HCT116 (cell line): Measurements from ENCODE around the gene TELO2.
A peak's percentile ranks its signal among the peaks of the same experiment; 100 is the strongest.

Experiments
- EGR1 ChIP-seq: IDR thresholded peaks from 2 replicates; pipeline ENCODE4 v1.6.1; 2012; ENCODE audit warnings: low read depth
- EZH2 ChIP-seq: fragments of 200-600 bp; sonication (generic); IDR thresholded peaks from 2 replicates; pipeline ENCODE4 v1.6.1; 2017; ENCODE audit warnings: antibody characterized with exemption, mixed run types
- POLR2A ChIP-seq: IDR thresholded peaks from 2 replicates; pipeline ENCODE4 v1.7.0; 2011; ENCODE audit warnings: borderline replicate concordance; ENCODE audit not compliant: insufficient read depth, insufficient read length; ENCODE audit errors: extremely low read depth
- POLR2AphosphoS5 ChIP-seq: IDR thresholded peaks from 2 replicates; pipeline ENCODE4 v1.6.1; 2011; ENCODE audit warnings: mild to moderate bottlenecking, low read depth, low read length, moderate library complexity
- RAD21 ChIP-seq: IDR thresholded peaks from 2 replicates; pipeline ENCODE4 v1.6.1; 2012; ENCODE audit warnings: low read depth, mild to moderate bottlenecking
- SP1 ChIP-seq: IDR thresholded peaks from 2 replicates; pipeline ENCODE4 v1.6.1; 2012; ENCODE audit warnings: low read depth
- ZNF274 ChIP-seq: fragments of 200-500 bp; sonication (Bioruptor generic); IDR thresholded peaks from 2 replicates; pipeline ENCODE4 v1.6.1; 2014; ENCODE audit warnings: mild to moderate bottlenecking, low read depth, low read length, inconsistent platforms
- TF ChIP-seq, protein P1 (sequence below), 3 experiments: fragments of 200-600 bp in 1 of 3; sonication (generic) in 1 of 3; IDR thresholded peaks in 2 of 3; conservative IDR thresholded peaks in 1 of 3; 2 replicates each; pipeline ENCODE4 v1.5.1; 2012 to 2017; ENCODE audit warnings: low read depth in 2 of 3, low read length in 2 of 3, antibody characterized with exemption in 1 of 3, borderline replicate concordance in 1 of 3, control low read depth in 1 of 3, mild to moderate bottlenecking in 1 of 3, mixed read lengths in 1 of 3, mixed run types in 1 of 3, moderate library complexity in 1 of 3; ENCODE audit not compliant: insufficient read depth in 1 of 3
- TF ChIP-seq, protein P2 (sequence below): IDR thresholded peaks from 2 replicates; pipeline ENCODE4 v1.6.1; 2011; ENCODE audit warnings: mild to moderate bottlenecking, low read length, moderate library complexity; ENCODE audit not compliant: insufficient replicate concordance; ENCODE audit errors: extremely low read depth

GRCh38 chr16:1543085-1543896 lies 50.1 kb downstream of the TELO2 start:
- TF ChIP-seq POLR2A (no peak), POLR2AphosphoS5 (no peak), EZH2 (no peak), ZNF274 (no peak), RAD21 (peak; percentile 32), EGR1 (no peak), SP1 (no peak)
- TF ChIP-seq, protein P1, sequence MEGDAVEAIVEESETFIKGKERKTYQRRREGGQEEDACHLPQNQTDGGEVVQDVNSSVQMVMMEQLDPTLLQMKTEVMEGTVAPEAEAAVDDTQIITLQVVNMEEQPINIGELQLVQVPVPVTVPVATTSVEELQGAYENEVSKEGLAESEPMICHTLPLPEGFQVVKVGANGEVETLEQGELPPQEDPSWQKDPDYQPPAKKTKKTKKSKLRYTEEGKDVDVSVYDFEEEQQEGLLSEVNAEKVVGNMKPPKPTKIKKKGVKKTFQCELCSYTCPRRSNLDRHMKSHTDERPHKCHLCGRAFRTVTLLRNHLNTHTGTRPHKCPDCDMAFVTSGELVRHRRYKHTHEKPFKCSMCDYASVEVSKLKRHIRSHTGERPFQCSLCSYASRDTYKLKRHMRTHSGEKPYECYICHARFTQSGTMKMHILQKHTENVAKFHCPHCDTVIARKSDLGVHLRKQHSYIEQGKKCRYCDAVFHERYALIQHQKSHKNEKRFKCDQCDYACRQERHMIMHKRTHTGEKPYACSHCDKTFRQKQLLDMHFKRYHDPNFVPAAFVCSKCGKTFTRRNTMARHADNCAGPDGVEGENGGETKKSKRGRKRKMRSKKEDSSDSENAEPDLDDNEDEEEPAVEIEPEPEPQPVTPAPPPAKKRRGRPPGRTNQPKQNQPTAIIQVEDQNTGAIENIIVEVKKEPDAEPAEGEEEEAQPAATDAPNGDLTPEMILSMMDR (IDR thresholded peaks at IDR 0.05 in 2 of 3, conservative IDR thresholded peaks at IDR 0.05 in 1 of 3; ENCODE audit: borderline replicate concordance in 1 of 3, insufficient read depth in 1 of 3, low read depth in 2 of 3, low read length in 2 of 3) = no peak
- TF ChIP-seq, protein P2, sequence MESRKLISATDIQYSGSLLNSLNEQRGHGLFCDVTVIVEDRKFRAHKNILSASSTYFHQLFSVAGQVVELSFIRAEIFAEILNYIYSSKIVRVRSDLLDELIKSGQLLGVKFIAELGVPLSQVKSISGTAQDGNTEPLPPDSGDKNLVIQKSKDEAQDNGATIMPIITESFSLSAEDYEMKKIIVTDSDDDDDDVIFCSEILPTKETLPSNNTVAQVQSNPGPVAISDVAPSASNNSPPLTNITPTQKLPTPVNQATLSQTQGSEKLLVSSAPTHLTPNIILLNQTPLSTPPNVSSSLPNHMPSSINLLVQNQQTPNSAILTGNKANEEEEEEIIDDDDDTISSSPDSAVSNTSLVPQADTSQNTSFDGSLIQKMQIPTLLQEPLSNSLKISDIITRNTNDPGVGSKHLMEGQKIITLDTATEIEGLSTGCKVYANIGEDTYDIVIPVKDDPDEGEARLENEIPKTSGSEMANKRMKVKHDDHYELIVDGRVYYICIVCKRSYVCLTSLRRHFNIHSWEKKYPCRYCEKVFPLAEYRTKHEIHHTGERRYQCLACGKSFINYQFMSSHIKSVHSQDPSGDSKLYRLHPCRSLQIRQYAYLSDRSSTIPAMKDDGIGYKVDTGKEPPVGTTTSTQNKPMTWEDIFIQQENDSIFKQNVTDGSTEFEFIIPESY = no peak
